Prostate gland (tissue), 2 donors: ENCODE results near the gene SEZ6L2.

Experiments
- CTCF ChIP-seq, 4 experiments: fragments of 200-600 bp in 2 of 4; fragments of 450-650 bp in 2 of 4; sonication (generic) in 2 of 4; IDR thresholded peaks; 1 replicate in 3 of 4; 2 replicates in 1 of 4; pipeline ENCODE4 v1.5.1; 2016 to 2019; ENCODE audit warnings: antibody characterized with exemption in 4 of 4, mild to moderate bottlenecking in 2 of 4, moderate library complexity in 2 of 4
- POLR2A ChIP-seq: fragments of 450-650 bp; IDR thresholded peaks from one replicate; pipeline ENCODE4 v1.6.1; 2016; ENCODE audit warnings: antibody characterized with exemption, mild to moderate bottlenecking
- POLR2AphosphoS5 ChIP-seq: sonication (generic); formaldehyde crosslinking; IDR thresholded peaks from one replicate; pipeline ENCODE4 v1.6.1; 2017; ENCODE audit warnings: antibody characterized with exemption

DNA sequence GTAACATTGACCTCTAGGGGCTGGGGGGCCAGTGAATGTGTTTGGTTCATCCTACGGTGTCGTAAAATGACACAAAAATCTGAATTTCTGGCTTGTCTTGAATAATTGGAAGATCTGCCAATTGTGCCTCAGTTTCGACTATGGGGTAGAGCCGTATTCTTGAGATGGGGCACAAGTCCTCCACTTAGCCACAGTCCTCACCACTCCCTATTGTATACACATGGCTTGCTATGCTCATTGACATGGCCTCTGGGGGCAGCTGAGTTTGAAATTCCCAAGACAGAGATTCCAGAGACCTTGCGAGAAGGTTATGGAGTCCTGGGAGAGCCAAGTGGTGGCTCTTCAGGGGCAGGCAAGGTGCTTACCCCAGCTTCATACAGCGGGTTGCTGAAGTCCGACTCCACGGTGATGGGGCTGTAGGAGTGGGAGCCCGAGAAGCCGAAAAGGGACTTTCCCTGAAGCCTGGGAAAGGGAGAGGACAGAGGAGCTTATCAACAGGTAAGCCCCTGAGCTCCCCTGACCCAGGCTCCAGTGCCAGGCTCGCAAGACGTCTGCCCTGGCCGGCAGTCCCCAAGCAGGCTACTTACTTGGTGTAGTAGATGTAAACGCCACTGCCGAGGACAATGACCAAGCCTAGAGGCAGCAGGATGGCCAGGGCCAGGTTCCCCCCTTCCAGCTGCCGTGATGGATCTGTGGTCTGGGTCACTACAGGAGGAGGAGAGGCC, 27.4 kb downstream of the SEZ6L2 start:
- TF ChIP-seq CTCF (IDR thresholded peaks at IDR 0.05), result no peak
- TF ChIP-seq POLR2A, result no peak
- TF ChIP-seq POLR2AphosphoS5, result no peak
